PFSK-1 (cell line): ENCODE data around the gene RNU2-63P.

Experiments
- FOXP2 ChIP-seq: optimal IDR thresholded peaks from 2 replicates; pipeline ENCODE3; 2011; ENCODE audit warnings: borderline replicate concordance, control low read depth, inconsistent platforms; ENCODE audit not compliant: insufficient read depth; ENCODE audit errors: extremely low read length, extremely low read depth
- POLR2AphosphoS5 ChIP-seq: IDR thresholded peaks from 2 replicates; pipeline ENCODE4 v1.6.1; 2012; ENCODE audit warnings: low read depth, mild to moderate bottlenecking, control low read depth, low read length, moderate library complexity
- SIN3A ChIP-seq: IDR thresholded peaks from 2 replicates; pipeline ENCODE4 v1.6.1; 2012; ENCODE audit warnings: mild to moderate bottlenecking, low read length, moderate library complexity, borderline replicate concordance; ENCODE audit not compliant: insufficient read depth
- TAF1 ChIP-seq: IDR thresholded peaks from 2 replicates; pipeline ENCODE4 v1.6.1; 2012; ENCODE audit warnings: low read length, control low read depth, borderline replicate concordance; ENCODE audit not compliant: insufficient read depth
- TF ChIP-seq, protein P1 (sequence below), 2 experiments: IDR thresholded peaks; 2 replicates each; pipeline versions ENCODE4 v1.6.1 to v1.8.0; 2011 to 2012; ENCODE audit warnings: low read depth in 2 of 2, low read length in 2 of 2, control low read depth in 1 of 2, inconsistent platforms in 1 of 2, mild to moderate bottlenecking in 1 of 2, moderate library complexity in 1 of 2; ENCODE audit not compliant: insufficient read depth in 1 of 2

Gene RNU2-63P

DNA sequence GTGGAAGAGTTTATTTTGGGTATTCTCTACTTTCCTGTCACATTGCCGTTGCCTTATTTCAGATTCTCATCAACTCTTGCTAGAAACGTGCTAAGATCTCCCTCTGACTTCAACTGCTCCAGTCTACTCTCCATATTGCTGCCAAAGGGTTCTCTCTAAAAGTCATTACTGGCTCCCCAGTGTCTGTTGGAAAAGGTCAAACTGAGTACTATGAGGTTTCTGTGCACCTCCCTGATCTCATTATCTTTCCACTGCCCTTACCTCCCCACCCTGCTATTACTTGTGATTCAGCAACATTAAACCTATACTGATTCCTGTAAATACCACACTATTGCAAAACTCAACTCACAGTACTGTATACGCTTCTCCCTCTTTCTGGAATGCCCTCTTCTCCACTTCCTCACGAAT lies 41.1 kb upstream of the RNU2-63P start:
- TF ChIP-seq, protein P1, sequence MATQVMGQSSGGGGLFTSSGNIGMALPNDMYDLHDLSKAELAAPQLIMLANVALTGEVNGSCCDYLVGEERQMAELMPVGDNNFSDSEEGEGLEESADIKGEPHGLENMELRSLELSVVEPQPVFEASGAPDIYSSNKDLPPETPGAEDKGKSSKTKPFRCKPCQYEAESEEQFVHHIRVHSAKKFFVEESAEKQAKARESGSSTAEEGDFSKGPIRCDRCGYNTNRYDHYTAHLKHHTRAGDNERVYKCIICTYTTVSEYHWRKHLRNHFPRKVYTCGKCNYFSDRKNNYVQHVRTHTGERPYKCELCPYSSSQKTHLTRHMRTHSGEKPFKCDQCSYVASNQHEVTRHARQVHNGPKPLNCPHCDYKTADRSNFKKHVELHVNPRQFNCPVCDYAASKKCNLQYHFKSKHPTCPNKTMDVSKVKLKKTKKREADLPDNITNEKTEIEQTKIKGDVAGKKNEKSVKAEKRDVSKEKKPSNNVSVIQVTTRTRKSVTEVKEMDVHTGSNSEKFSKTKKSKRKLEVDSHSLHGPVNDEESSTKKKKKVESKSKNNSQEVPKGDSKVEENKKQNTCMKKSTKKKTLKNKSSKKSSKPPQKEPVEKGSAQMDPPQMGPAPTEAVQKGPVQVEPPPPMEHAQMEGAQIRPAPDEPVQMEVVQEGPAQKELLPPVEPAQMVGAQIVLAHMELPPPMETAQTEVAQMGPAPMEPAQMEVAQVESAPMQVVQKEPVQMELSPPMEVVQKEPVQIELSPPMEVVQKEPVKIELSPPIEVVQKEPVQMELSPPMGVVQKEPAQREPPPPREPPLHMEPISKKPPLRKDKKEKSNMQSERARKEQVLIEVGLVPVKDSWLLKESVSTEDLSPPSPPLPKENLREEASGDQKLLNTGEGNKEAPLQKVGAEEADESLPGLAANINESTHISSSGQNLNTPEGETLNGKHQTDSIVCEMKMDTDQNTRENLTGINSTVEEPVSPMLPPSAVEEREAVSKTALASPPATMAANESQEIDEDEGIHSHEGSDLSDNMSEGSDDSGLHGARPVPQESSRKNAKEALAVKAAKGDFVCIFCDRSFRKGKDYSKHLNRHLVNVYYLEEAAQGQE (IDR thresholded peaks at IDR 0.05; ENCODE audit: insufficient read depth in 1 of 2, low read depth in 2 of 2, low read length in 2 of 2) = no peak
- TF ChIP-seq FOXP2 = no peak
- no peak for TF ChIP-seq TAF1
- no peak for TF ChIP-seq POLR2AphosphoS5
- TF ChIP-seq SIN3A = no peak

DNA sequence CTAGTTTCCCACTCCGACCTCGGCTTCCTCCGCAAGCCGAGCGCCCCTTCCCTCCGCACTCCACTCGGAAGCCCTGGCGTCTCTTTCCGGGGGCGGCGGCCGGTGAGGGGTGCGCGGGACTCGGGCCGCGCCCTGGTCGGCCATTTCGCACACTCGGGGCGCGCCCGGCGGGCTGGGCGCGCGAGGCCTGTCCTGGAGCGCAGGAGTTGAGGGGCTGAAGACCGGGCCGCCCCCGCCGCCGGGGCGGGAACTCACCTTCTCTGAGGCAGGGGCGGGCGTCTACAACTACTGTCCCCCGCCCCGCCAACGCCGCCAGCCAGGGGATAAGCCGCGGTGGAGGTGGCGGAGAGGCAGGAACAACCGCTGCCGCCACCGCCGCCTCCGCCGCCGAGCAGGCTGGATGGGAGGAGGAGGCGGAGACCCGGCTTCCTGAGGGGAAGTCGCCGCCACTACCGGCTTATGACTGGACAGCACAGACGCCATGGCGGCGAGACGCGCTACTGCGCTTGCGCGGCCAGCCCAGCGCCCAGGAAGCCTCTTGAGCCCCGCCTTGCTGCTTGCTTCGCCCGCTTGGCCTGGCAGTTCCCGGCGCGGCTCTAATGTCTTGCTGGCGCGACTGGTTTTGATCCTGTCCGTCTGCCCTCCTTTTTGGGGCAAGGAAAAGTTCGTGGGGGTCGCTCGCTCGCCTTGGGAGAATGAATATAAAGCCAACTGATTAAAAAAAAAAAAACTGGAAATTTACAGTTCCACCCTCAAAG lies 39.2 kb upstream of the RNU2-63P start, which contains the start of gene KRCC1:
Gene KRCC1, minus strand, starts transcription at position 413 of the 758 bp plus-strand sequence. CDS start 27,220 bp downstream, outside the sequence.
- peak; percentile 76; the same call in 1 of the 2 replicates for TF ChIP-seq TAF1
- TF ChIP-seq POLR2AphosphoS5 = peak; percentile 91
- TF ChIP-seq SIN3A = no peak
- TF ChIP-seq, protein P1 (IDR thresholded peaks at IDR 0.05; ENCODE audit: insufficient read depth in 1 of 2, low read depth in 2 of 2, low read length in 2 of 2) = no peak
- TF ChIP-seq FOXP2 = peak; percentile 62

DNA sequence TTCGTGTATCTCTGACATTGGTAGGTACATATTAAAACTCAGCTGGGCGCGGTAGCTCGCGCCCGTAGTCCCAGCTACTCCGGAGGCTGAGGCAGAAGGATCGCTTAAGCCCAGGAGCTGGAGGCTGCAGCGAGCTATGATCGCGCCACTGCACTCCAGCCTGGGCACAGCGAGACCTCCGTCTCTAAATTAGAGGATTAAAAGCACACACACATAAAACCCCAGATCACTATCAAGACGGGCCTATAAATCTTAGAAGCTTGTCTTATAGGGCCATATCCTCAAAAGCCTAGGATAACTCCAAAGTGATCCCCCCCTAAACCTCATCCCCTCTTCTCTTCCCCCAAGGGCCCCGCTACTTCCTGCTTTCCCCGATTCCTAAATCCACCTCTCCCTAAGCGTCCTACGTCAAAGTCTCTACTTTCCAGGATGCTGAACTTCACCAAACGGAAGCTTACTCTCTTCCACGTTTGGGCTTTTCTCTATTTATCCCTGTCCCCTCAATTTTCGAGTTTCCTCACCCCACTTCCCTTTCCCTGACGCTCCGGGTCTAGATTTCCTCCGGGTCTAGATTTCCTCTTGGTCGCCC lies 38.5 kb upstream of the RNU2-63P start:
- TF ChIP-seq POLR2AphosphoS5 (no peak), TAF1 (no peak), SIN3A (no peak)

DNA sequence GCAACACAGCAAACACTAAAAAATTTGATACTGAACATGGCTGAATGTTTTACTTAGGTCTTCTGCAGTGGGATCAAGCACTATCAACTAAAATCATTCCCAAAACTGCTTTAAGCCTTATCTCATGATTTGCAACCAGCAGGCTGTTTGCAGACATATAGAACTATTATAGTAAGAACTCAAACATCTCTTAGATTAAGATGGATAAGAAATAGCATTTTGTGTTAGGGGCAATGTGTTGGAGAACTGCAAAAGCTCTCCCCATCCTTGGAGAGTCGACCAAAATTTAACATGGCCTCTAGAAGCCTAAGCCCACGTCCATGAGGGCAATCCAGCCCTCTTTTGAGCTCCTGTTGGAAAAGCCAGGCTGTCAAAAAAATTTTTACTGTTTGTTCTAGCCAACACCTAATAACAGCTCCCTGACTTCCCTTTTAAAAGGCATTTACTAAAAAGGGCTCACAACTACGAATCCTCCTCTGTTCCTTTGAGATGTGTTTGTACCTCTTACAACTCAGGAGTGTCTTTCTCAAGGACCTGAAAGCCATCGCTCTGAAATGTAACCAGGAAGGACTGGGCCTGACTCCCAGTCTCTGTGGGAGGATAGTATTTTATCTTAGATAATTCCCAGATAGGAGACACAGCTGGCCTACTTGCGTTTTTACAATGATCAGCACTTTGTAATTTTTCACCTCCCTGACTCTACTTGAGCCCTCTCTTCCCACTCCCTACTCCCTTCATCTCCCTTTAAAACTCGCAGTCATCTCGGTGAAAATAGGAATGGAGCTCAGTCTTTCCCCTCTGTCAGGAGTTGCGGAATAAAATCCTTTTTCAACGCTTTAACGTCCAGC lies 37.8 kb upstream of the RNU2-63P start:
- TF ChIP-seq SIN3A = no peak
- TF ChIP-seq POLR2AphosphoS5 = peak; percentile 28; the same call in 1 of the 2 replicates

DNA sequence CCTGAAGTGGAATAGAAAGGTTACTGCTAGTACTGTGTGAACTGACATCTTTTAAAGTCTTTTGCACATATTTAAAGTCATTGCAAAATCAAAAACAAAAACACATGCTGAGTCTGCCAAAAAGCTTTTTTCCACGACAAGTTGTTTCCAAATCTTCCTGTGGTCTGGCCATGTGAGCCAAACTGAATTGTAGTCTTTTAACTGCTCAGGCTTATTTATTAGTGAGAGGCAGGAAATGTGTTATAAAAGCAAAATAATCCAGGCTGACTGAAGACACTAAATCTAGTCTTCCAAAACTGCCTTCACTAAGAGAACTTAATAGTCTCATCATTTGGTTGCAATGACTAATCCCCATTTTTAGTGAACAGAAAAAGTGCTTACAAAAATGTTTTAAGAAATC lies 36.9 kb upstream of the RNU2-63P start:
- TF ChIP-seq FOXP2 (no peak), SIN3A (no peak), TAF1 (no peak), POLR2AphosphoS5 (no peak)
- TF ChIP-seq, protein P1 (IDR thresholded peaks at IDR 0.05; ENCODE audit: insufficient read depth in 1 of 2, low read depth in 2 of 2, low read length in 2 of 2) = no peak

DNA sequence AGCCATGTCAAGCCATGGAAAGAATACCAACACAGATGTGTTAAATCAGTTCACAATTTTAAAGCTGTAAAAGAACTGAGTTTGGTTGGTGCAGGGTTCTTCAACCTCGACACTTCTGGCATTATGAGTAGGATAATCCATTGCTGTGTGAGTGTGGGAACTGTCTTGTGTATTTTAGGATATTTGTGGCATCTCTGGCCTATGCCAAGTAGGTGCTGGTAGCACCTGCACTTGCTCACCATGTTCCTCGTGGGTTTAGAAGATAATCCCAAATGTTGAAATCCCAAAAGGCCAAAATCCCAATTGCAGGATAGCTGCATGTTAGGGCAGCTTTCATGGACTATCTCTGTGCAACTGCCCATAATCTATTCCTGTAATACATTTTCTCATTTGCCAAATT lies 35.4 kb upstream of the RNU2-63P start:
- TF ChIP-seq FOXP2 (no peak), POLR2AphosphoS5 (no peak; the same call in 1 of the 2 replicates), TAF1 (no peak)
